ENCODE results near the gene HPCAL4.

DNA sequence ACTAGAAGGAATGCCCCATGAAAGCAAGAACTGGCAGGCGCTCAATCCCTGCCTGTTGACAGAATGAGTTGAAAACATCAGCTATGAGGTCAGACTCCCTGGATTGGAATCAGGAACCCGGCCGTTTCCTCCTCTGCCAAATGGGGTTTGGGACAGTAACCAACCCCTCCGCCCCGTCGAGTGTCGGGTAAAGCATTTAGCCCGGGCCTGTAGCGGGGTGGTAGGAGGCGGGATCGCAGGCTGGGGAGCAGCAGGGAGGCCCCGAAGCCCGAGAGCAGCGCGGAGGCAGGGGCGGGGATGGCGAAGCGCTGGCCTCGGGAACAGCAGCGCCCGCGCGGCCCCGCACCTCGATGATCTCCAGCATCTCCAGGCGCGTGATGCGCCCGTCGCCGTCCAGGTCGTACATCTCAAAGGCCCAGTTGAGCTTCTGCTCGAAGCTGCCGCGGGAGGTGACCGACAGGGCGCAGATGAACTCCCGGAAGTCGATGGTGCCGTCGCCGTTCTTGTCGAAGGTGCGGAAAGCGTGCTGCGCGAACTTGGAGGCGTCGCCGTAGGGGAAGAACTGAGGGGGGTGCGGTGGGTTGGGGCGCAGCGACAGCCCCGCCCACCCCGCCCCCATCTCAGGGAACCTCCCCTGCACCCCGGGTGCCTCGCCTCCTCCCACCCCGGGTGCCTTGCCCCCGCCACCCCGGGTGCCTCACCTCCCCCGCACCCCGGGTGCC lies 7.5 kb downstream of the HPCAL4 start:
- TF ChIP-seq, protein P1, sequence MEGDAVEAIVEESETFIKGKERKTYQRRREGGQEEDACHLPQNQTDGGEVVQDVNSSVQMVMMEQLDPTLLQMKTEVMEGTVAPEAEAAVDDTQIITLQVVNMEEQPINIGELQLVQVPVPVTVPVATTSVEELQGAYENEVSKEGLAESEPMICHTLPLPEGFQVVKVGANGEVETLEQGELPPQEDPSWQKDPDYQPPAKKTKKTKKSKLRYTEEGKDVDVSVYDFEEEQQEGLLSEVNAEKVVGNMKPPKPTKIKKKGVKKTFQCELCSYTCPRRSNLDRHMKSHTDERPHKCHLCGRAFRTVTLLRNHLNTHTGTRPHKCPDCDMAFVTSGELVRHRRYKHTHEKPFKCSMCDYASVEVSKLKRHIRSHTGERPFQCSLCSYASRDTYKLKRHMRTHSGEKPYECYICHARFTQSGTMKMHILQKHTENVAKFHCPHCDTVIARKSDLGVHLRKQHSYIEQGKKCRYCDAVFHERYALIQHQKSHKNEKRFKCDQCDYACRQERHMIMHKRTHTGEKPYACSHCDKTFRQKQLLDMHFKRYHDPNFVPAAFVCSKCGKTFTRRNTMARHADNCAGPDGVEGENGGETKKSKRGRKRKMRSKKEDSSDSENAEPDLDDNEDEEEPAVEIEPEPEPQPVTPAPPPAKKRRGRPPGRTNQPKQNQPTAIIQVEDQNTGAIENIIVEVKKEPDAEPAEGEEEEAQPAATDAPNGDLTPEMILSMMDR (IDR thresholded peaks at IDR 0.05), result no peak
- no peak for TF ChIP-seq POLR2A (IDR thresholded peaks at IDR 0.05)

Data from body of pancreas (tissue), 4 donors.